Memory B cell (primary cell): ENCODE measurements around the gene WDFY2.

Experiments
- ATAC-seq: fragments of 150-1000 bp; cut with Tn5 transposase; 2 replicates; pipeline ENCODE4 v1.10.0; 2021; ENCODE audit warnings: low read depth, mild to moderate bottlenecking, moderate library complexity
- DNase-seq, 2 donors: peaks; one replicate each; pipeline ENCODE4 v3.0.0; 2022; ENCODE audit warnings: low spot score in 2 of 2
- H3K27ac Mint-ChIP-seq: one replicate; pipeline ENCODE4 v1.8.0; 2022; ENCODE audit warnings: mild to moderate bottlenecking, moderate library complexity, mixed read lengths
- H3K27me3 Mint-ChIP-seq: one replicate; pipeline ENCODE4 v1.8.0; 2022; ENCODE audit warnings: mixed read lengths
- H3K36me3 Mint-ChIP-seq: one replicate; pipeline ENCODE4 v1.8.0; 2022; ENCODE audit warnings: mild to moderate bottlenecking, mixed read lengths
- H3K4me1 Mint-ChIP-seq: one replicate; pipeline ENCODE4 v1.8.0; 2022; ENCODE audit warnings: mixed read lengths
- H3K4me3 Mint-ChIP-seq: one replicate; pipeline ENCODE4 v1.8.0; 2022; ENCODE audit warnings: mild to moderate bottlenecking, moderate library complexity, mixed read lengths
- H3K9me3 Mint-ChIP-seq: one replicate; pipeline ENCODE4 v1.8.0; 2022; ENCODE audit warnings: mixed read lengths

WDFY2 gene

DNA sequence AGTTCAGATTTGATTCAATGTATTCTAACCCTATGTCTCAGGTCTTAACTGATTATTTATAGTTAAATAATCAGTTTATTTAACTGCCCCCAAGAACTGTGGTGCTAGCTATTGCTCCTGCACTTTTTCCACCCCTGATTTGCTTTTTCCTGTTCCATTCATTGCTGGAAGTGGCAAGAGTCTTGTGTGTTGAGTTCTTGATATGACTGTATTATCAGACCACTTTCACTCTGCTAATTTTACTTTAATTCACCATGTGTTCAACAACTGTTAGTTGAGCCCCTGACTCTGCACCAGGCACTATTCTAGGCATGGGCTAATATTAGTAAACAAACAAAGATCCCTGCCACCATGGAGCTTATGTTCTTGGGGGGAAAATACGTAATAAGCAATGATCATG lies 39.9 kb downstream of the WDFY2 start:
- H3K36me3 Mint-ChIP-seq, result peaks cover 4% of the 10 kb centered on the region
- H3K4me1 Mint-ChIP-seq, result peaks cover 29% of the 10 kb centered on the region
- H3K4me3 Mint-ChIP-seq, result no peak overlapping the region
- ATAC-seq, result no peak
- no peaks in the 10 kb centered on the region for H3K27me3 Mint-ChIP-seq
- peak overlapping the region; percentile 88 for H3K27ac Mint-ChIP-seq
- DNase-seq, result no peak
- no peaks in the 10 kb centered on the region for H3K9me3 Mint-ChIP-seq

DNA sequence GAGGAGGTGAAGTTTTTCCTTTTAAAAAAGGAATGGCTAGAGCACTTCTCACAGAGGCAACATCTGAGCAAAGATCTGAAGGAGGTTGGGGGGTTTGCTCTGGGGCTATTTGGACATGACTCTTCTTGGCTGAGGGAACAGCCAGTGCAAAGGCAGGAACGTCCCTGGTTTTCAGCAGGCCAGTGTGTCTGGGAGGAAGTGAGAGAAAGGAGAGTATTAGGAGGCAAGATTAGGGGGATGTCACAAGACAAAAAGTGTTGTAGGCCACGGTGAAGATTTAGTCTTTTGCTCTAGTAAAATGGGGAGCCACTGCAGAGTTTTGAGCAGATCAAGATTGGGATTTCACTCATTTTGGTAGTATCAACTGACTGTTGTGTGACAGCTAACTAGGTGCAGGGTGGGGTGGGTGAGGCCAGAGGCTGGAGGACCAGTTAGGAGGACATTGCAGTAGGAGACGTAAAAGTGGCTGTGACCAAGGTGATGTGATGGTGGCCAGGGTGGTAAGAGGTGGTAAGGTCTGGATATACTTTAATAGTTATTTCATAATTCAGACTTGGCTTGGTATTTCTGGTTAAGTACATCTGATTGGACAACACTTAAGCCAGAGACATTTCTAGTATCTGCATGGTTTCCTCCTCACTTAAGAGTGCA lies 40.6 kb downstream of the WDFY2 start:
- Mint-ChIP-seq H3K9me3 (no peaks in the 10 kb centered on the region), H3K27me3 (no peaks in the 10 kb centered on the region), H3K27ac (peak overlapping the region; percentile 88), H3K36me3 (peaks cover 4% of the 10 kb centered on the region), H3K4me1 (peaks cover 29% of the 10 kb centered on the region), H3K4me3 (no peak overlapping the region)
- ATAC-seq (no peak), DNase-seq (no peak)

DNA sequence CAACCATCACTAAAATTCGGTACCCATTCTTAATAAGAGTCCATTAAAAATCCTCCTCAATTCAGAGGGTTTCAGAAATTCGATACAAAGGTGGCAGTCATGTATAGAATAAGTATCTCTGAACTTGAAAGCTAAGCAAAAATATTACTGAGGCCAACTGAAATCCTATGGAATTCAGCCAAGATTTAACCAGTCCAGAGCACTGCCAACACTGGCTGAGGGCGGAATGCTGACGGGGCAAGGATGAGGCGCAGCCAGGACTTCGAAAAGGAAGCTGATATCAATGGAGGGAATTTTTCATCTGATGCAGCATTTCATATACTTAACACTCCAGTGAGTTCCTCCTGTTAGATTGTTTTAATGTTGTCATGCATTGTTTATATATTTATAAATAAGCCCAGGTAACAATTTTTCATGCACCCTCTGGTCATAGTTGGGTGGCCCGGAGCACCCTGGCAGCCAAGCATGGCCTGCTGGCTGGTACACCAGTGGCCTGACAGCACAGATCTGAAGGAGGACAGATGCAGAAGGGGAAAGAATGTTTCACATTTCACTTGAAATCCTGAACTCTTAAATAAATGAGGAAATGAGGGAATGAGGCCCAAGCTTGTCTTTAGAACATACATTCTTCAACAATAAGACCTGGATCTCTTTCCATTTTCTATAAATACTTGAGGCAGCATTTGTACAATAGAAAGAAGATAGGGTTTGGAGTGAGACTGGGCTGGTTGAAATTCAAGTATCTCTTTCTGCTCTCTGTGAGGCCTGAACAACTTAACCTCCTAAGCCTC lies 41.5 kb downstream of the WDFY2 start:
- no peaks in the 10 kb centered on the region for H3K9me3 Mint-ChIP-seq
- H3K27ac Mint-ChIP-seq, result no peak overlapping the region
- no peaks in the 10 kb centered on the region for H3K27me3 Mint-ChIP-seq
- peaks cover 29% of the 10 kb centered on the region for H3K4me1 Mint-ChIP-seq
- DNase-seq, result no peak
- peaks cover 2% of the 10 kb centered on the region for H3K36me3 Mint-ChIP-seq
- no peak overlapping the region for H3K4me3 Mint-ChIP-seq
- no peak for ATAC-seq

DNA sequence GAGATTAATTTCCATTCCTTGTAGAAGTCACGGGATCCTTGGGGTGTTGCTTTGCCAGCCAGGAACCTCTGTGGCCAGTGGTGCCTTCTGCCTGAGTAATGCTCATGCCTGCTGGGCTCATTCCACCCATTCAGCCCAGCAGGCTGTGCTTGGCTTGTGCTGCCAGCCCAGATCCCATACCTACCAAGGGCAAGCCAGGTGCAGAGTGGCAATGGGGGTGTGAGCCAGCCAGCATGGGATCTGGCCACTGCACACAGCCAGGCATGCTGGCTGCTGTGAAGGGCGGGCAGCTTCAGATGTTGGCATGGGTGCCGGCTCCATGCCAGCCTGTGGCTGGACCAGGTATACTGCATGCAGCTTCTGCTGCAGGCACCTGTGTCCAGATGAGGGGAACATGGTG lies 42.5 kb downstream of the WDFY2 start:
- no peak for ATAC-seq
- Mint-ChIP-seq H3K4me1 (peaks cover 27% of the 10 kb centered on the region), H3K9me3 (no peaks in the 10 kb centered on the region)

DNA sequence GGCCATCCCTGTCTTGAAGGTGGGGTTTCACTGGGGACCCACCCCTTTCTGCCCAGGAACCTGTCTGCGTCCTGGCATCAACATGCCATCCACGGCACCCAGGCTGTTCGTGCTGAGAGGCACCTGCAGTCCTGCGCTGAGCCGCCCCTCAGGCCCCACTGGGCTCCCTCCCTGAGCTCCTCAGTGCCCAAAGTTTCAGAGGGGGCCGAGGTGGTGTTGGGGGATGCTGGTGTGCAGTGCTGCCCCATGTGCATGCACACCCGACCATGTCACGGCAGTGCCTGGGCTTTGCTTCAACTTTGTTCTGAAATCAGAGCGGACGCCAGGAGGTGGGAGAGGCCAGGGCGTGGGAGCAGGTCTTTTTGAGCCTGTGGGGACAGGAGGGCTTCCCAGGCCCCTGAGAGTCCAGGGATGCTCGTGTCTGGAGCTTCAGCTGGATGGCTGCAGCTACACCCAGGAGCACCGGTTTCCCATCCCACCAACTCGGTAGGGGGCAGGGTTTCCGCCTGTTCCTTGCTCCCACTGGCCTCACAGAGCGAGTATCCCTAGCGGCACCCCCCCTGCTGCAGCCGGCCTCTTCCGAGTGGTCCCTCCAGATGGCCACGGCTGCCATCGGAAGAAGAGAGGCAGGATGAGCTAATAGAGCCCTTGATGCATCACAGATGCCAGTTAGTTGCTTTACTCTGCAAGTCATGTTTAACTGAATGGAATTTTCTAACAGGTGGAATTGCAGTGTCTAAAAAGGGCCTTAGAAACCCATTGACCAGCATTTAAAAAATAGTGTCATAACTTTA lies 44.0 kb downstream of the WDFY2 start:
- DNase-seq (no peak), ATAC-seq (no peak)
- H3K4me1 Mint-ChIP-seq, result peaks cover 28% of the 10 kb centered on the region
- no peaks in the 10 kb centered on the region for H3K9me3 Mint-ChIP-seq
- no peak overlapping the region for H3K4me3 Mint-ChIP-seq
- no peaks in the 10 kb centered on the region for H3K36me3 Mint-ChIP-seq
- H3K27me3 Mint-ChIP-seq, result no peaks in the 10 kb centered on the region
- H3K27ac Mint-ChIP-seq, result no peak overlapping the region

More for the DNA sequence above, 42.5 kb downstream of the WDFY2 start:
- DNase-seq, result no peak
- no peak overlapping the region for H3K27ac Mint-ChIP-seq
- no peaks in the 10 kb centered on the region for H3K27me3 Mint-ChIP-seq
- peaks cover 2% of the 10 kb centered on the region for H3K36me3 Mint-ChIP-seq
- H3K4me3 Mint-ChIP-seq, result no peak overlapping the region

DNA sequence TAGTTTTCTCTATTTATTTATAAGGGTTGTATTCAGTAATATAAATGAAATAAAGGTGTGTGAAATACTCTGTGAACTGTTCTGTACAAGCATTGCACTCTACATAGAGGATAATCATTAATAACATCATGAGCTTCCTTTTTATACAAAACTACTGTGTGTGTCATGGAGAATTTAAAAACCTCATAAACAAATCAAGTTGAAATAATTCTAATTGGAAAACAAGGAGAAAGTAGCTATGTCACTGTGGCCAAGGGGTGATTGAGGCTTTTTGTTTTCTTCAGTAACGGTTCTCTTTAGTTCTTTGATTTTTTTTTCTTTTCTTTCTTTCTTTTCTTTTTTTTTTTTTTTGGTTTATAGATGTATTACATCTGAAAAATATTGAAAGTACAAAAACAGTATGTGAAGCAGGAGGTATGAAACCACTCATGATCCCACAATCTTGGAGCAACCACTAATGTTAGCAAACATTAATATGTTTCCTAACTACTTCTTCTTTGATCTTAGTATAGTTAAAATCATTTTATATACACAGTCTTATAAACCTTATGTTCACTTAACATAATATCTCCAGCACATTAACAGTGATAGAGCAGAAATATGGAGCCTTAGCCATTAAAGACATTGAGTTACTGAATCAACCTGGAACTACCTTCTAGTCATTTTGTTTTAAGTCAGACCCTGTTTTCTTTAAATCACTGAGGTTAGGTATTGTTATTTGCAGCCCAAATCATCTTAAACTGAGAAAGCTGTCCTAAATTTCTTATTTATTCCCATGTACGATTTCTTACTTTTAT lies 45.4 kb downstream of the WDFY2 start:
- Mint-ChIP-seq H3K27me3 (no peaks in the 10 kb centered on the region), H3K27ac (no peak overlapping the region), H3K4me1 (peaks cover 22% of the 10 kb centered on the region), H3K4me3 (no peak overlapping the region), H3K9me3 (no peaks in the 10 kb centered on the region), H3K36me3 (peaks cover 1% of the 10 kb centered on the region)
- DNase-seq (no peak), ATAC-seq (no peak)

DNA sequence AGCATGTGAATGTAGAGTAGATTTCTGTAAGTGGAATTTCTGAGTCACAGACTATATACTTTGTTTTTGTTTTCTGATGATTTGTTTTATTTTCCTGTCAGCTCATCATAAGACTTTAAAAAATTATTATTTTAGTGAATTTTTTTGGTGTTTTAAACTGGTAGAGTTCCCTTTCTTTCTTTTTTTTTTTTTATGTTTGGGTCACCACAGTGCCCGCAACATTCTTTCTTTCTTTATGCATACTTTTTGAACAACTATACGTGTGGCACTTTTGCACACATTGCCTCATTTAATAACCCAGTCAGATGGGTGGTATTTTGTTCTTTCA lies 46.0 kb downstream of the WDFY2 start:
- Mint-ChIP-seq H3K27me3 (no peaks in the 10 kb centered on the region), H3K36me3 (peaks cover 1% of the 10 kb centered on the region), H3K9me3 (no peaks in the 10 kb centered on the region), H3K4me1 (peaks cover 19% of the 10 kb centered on the region), H3K4me3 (no peak overlapping the region), H3K27ac (no peak overlapping the region)
- DNase-seq (no peak), ATAC-seq (no peak)

DNA sequence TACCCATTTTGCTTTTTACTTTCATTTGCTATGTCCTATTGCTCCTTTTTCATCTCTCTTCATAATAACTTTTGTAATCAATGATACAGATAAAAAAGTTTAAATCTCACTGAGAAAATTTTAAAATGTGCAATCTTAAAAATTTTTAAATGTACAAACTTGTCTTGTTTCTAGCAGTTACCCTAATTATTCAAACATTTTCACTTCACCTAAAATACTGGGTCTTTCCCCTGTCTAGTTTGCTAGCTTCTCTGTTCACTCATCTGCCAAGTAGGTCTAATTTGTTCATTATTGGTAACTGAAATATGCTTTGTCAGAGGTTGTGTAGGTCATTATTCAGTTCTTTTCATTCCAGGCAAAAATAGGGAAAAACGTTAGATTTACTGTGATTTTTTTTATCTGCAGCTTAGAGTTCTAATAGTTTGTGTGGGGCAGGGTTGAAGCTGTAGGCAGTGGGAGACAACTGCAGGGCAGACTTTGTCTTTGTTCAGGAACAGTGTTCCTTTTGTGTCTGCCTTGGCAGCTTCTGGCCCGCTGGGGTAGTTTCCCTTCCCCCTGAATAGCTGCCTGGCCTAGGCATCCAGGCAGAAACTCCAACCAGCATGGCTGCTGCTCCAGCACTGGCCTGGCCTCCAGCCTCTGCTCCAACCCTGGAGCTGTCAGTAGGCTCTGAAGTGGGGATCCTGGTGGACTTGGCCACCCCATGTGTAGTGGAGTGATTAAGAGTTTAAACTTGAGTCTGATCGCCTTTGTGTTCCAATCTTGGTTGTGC lies 48.5 kb downstream of the WDFY2 start:
- no peak overlapping the region for H3K4me3 Mint-ChIP-seq
- peaks cover 30% of the 10 kb centered on the region for H3K4me1 Mint-ChIP-seq
- ATAC-seq (no peak), DNase-seq (no peak)
- H3K36me3 Mint-ChIP-seq, result peaks cover 1% of the 10 kb centered on the region
- no peaks in the 10 kb centered on the region for H3K27me3 Mint-ChIP-seq
- no peaks in the 10 kb centered on the region for H3K9me3 Mint-ChIP-seq
- H3K27ac Mint-ChIP-seq, result peak overlapping the region; percentile 70

DNA sequence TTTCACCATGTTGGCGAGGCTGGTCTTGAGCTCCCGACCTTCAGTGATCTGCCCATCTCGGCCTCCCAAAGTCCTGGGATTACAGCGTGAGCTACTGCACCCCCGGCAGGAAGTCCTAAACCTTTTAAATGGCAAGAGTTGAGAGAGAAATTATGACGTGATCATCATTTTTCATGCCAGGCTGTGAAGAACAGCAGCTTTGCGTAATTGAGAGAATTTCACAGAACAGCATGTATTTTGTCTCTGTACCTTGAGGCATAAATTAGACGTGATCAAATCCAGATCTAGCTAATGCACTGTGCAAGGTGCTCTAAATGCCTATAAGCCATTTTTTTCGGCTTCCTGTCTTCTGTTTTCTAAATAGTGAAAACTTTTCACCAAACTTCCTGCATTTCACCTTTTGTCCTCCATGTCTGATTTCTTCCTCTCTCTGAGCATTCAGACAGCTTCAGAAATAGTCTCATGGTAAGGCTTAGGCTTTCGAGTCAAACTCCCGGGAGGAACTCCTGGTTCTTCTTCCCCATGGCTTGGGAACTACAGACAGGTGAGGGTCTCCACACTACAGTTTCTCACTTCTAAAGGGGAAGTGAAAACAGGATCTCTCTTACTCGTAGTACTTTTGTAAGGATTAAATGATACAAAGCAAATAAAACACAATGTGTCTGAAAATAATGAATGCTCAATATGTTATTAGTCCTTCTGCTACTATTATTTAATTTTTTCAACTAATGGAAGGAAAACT lies 51.0 kb downstream of the WDFY2 start:
- Mint-ChIP-seq H3K36me3 (peaks cover 1% of the 10 kb centered on the region), H3K4me3 (peak overlapping the region; percentile 41), H3K4me1 (peaks cover 29% of the 10 kb centered on the region), H3K27me3 (no peaks in the 10 kb centered on the region), H3K27ac (no peak overlapping the region), H3K9me3 (no peaks in the 10 kb centered on the region)
- ATAC-seq (peak; percentile 60), DNase-seq (no peak)

DNA sequence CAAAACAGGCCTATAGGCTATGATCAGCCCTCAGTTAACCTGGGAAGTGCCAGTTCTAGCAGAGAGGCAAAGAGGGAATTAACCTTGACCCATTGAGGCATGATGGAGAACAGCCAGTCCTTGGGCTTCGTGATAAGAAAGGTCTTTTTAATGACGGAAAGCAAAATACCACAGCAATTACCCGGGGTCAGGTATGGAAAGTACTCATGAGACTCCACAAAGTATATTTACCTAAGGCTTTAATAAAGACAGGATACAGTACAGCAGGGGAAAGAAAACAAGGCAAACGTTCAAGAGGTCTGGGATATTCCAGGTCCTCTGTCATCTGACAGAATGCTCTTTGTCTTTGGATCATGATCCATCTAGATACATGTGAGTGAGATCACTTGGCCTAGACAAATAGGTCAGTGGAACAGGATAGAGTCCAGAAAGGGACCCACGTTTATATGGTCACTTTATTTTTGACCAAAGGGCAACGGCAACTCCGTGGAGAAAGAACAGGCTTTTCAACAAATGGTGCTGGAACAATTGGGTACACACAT lies 52.2 kb downstream of the WDFY2 start:
- Mint-ChIP-seq H3K36me3 (peaks cover 1% of the 10 kb centered on the region), H3K4me3 (no peak overlapping the region), H3K27ac (peak overlapping the region; percentile 19), H3K27me3 (no peaks in the 10 kb centered on the region), H3K4me1 (peaks cover 29% of the 10 kb centered on the region), H3K9me3 (no peaks in the 10 kb centered on the region)
- DNase-seq (no peak), ATAC-seq (no peak)

DNA sequence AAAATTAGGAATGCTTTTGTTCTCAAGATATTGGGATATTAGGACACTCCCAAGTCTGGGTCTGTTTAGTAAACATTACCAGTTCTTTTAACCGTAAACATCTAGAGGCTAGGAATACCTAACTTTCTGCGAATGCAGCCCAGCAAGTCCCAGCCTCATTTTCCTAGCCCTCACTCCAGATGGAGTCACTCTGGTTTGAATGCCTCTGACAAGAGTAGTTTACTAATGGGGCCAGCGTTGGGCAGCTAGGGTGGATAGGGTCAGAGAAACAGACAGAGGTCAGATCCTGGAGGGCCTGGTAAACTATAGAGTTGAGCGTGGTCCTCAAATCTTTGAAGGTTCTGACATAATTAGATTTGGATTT lies 53.6 kb downstream of the WDFY2 start:
- DNase-seq, result no peak
- H3K4me3 Mint-ChIP-seq, result no peak overlapping the region
- H3K27ac Mint-ChIP-seq, result peak overlapping the region; percentile 1
- no peak for ATAC-seq
- H3K36me3 Mint-ChIP-seq, result peaks cover 4% of the 10 kb centered on the region
- no peaks in the 10 kb centered on the region for H3K27me3 Mint-ChIP-seq
- H3K4me1 Mint-ChIP-seq, result peaks cover 23% of the 10 kb centered on the region
- no peaks in the 10 kb centered on the region for H3K9me3 Mint-ChIP-seq

DNA sequence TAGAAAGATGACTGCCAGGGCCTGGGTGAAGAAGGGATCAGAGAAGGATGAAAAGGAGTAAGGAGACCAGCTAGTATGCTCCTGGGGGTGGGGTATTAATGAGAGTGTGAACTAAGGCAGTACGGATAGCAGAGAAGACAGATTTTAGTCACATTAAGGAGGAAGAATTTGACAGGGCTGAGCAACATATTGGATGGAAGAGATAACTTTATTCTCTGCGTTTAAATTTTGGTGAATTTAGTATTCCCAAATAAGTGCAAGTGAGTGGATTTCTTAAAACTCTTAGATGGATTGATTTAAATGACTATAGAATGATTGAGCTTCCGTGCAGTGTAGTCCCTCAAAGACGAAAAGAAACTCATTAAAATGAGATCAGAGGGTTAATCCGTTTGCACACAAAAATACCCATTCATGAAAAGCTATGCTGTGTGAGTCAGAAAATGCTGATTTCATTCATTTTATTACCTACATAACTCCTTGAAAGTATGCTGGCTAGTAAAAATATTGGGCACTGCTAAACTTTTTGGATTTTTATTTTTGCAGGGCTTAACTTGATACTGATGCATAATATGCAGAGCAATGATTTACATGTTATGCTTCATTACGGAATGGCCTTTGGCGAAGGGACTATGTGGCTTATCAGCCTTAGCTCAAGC lies 54.1 kb downstream of the WDFY2 start:
- Mint-ChIP-seq H3K4me1 (peaks cover 26% of the 10 kb centered on the region), H3K36me3 (peaks cover 4% of the 10 kb centered on the region), H3K27me3 (no peaks in the 10 kb centered on the region), H3K4me3 (no peak overlapping the region), H3K27ac (peak overlapping the region; percentile 1), H3K9me3 (no peaks in the 10 kb centered on the region)
- no peak for ATAC-seq
- no peak for DNase-seq
